Measurements from ENCODE around the gene ENO1. TPM values are rescaled to one million over a fixed set of nuclear protein-coding genes. Genes with fewer than 3 reads are reported as not detected.
A peak's percentile ranks its signal among the peaks of the same experiment; 100 is the strongest.
"Not testable (repeated sequence)": the region's sequence is repeated elsewhere in the genome, so short reads cannot be mapped to it uniquely, and the experiment has no call there.

Gene ENO1
- total and polyA plus RNA-seq, 7 donors: 265 to 968 (median 324) TPM

GRCh38 chr1:8821084-8821483, 57.4 kb downstream of the ENO1 start:
- Histone ChIP-seq H3K4me1 (peaks cover 0 to 20% (median 11%) of the 10 kb centered on the region in 4 donors), H3K27ac (no peak overlapping the region), H3K36me3 (no peaks in the 10 kb centered on the region), H3K27me3 (no peaks in the 10 kb centered on the region), H3K4me3 (no peak overlapping the region), H3K9me3 (no peaks in the 10 kb centered on the region)
- intact Hi-C loops (cut with DNase I): no loop called here
- DNase-seq: no peak
- 26 to 30% methylated on average over 2 of the region's 2 CpGs for WGBS, 2 donors
- TF ChIP-seq EP300 (IDR thresholded peaks at IDR 0.05): no peak

GRCh38 chr1:8818789-8819188, 59.7 kb downstream of the ENO1 start:
- Histone ChIP-seq H3K4me3 (peak overlapping the region in 2 of 4 donors; percentile 68 to 80), H3K4me1 (peaks cover 0 to 43% (median 34%) of the 10 kb centered on the region in 4 donors)
- DNase-seq: not testable (repeated sequence)

GRCh38 chr1:8818325-8818775, 60.1 kb downstream of the ENO1 start:
- no peak for TF ChIP-seq POLR2AphosphoS5 (IDR thresholded peaks at IDR 0.05)
- TF ChIP-seq POLR2A (IDR thresholded peaks at IDR 0.05): no peak
- TF ChIP-seq EP300 (IDR thresholded peaks at IDR 0.05): no peak
- TF ChIP-seq CTCF (IDR thresholded peaks at IDR 0.05): no peak
- peak overlapping the region; percentile 95 to 99 (median 96) for H3K27ac ChIP-seq
- 5 to 18% methylated on average over 4 of the region's 4 CpGs for WGBS, 2 donors

More at GRCh38 chr1:8818789-8819188, 59.7 kb downstream of the ENO1 start:
- H3K27ac ChIP-seq: peak overlapping the region; percentile 95 to 99 (median 96)
- intact Hi-C loops (cut with DNase I); H3K36me3 ChIP-seq; H3K27me3 ChIP-seq; H3K9me3 ChIP-seq: not testable (repeated sequence)
- WGBS, 2 donors: 86 to 89% methylated on average over 13 of the region's 13 CpGs

GRCh38 chr1:8817412-8818324, 60.8 kb downstream of the ENO1 start, which contains the start of gene RERE:
RERE (minus strand) TSS chr1:8817640.
- no peaks in the 10 kb centered on the region for H3K9me3 ChIP-seq
- H3K27ac ChIP-seq: peak within 1 kb of the TSS; percentile 95 to 99 (median 96)
- H3K4me1 ChIP-seq: peaks cover 0 to 51% (median 42%) of the 10 kb centered on the region in 4 donors
- TF ChIP-seq EP300 (IDR thresholded peaks at IDR 0.05) (no peak), POLR2AphosphoS5 (IDR thresholded peaks at IDR 0.05) (peak; percentile 91 to 99 (median 98)), POLR2A (IDR thresholded peaks at IDR 0.05) (peak; percentile 95 to 96)
- intact Hi-C loops (cut with DNase I): loop anchor here (2.0 kb wide), 1 partner anchor 61 kb away; the partner anchor contains the start of gene ENO1
- 0 to 1% methylated on average over 82 of the region's 82 CpGs for WGBS, 2 donors
- no peaks in the 10 kb centered on the region for H3K27me3 ChIP-seq
- DNase-seq: peak; percentile 97
- H3K36me3 ChIP-seq: no peaks in the 10 kb centered on the region
- peak within 1 kb of the TSS; percentile 68 to 89 (median 78) for H3K4me3 ChIP-seq

More at GRCh38 chr1:8818325-8818775, 60.1 kb downstream of the ENO1 start:
- Histone ChIP-seq H3K9me3 (no peaks in the 10 kb centered on the region), H3K27me3 (no peaks in the 10 kb centered on the region), H3K36me3 (no peaks in the 10 kb centered on the region), H3K4me1 (peaks cover 0 to 47% (median 38%) of the 10 kb centered on the region in 4 donors), H3K4me3 (peak overlapping the region; percentile 68 to 89 (median 78))
- peak; percentile 79 for DNase-seq
- intact Hi-C loops (cut with DNase I): no loop called here

GRCh38 chr1:8816831-8817411, 61.6 kb downstream of the ENO1 start:
- Histone ChIP-seq H3K9me3 (no peaks in the 10 kb centered on the region), H3K27ac (peak overlapping the region; percentile 95 to 99 (median 96)), H3K27me3 (no peaks in the 10 kb centered on the region), H3K4me1 (peaks cover 0 to 53% (median 48%) of the 10 kb centered on the region in 4 donors), H3K36me3 (no peaks in the 10 kb centered on the region), H3K4me3 (peak overlapping the region; percentile 68 to 89 (median 78))
- peak; percentile 74 for DNase-seq
- TF ChIP-seq POLR2A (IDR thresholded peaks at IDR 0.05): no peak
- TF ChIP-seq EP300 (IDR thresholded peaks at IDR 0.05): no peak
- TF ChIP-seq CTCF (IDR thresholded peaks at IDR 0.05): no peak
- WGBS, 2 donors: 1% methylated on average over 41 of the region's 41 CpGs
- intact Hi-C loops (cut with DNase I): loop anchor here (2.0 kb wide), 1 partner anchor 62 kb away; the partner anchor contains the start of gene ENO1

GRCh38 chr1:8816264-8816663, 62.2 kb downstream of the ENO1 start:
- Histone ChIP-seq H3K36me3 (no peaks in the 10 kb centered on the region), H3K4me3 (peak overlapping the region; percentile 68 to 89 (median 78)), H3K9me3 (no peaks in the 10 kb centered on the region), H3K4me1 (peaks cover 0 to 59% (median 55%) of the 10 kb centered on the region in 4 donors), H3K27me3 (no peaks in the 10 kb centered on the region), H3K27ac (peak overlapping the region; percentile 95 to 99 (median 96))
- TF ChIP-seq CTCF (IDR thresholded peaks at IDR 0.05) (no peak), POLR2AphosphoS5 (IDR thresholded peaks at IDR 0.05) (peak in 1 of 4 donors; percentile 5), POLR2A (IDR thresholded peaks at IDR 0.05) (no peak)
- DNase-seq: no peak
- intact Hi-C loops (cut with DNase I): loop anchor here (2.0 kb wide), 1 partner anchor 63 kb away; the partner anchor contains the start of gene ENO1
- WGBS, 2 donors: 4 to 7% methylated on average over 3 of the region's 3 CpGs

Measured in sigmoid colon (tissue), 7 donors.